IPS DF 4.7 (cell line): ENCODE results near the gene ZDHHC12.

Experiments used
- DNase-seq: peaks from one replicate; pipeline ENCODE4 v3.0.0-alpha.2; 2013; ENCODE audit warnings: low spot score; ENCODE audit errors: extremely low read depth

ZDHHC12 gene, protein sequence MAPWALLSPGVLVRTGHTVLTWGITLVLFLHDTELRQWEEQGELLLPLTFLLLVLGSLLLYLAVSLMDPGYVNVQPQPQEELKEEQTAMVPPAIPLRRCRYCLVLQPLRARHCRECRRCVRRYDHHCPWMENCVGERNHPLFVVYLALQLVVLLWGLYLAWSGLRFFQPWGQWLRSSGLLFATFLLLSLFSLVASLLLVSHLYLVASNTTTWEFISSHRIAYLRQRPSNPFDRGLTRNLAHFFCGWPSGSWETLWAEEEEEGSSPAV

DNA sequence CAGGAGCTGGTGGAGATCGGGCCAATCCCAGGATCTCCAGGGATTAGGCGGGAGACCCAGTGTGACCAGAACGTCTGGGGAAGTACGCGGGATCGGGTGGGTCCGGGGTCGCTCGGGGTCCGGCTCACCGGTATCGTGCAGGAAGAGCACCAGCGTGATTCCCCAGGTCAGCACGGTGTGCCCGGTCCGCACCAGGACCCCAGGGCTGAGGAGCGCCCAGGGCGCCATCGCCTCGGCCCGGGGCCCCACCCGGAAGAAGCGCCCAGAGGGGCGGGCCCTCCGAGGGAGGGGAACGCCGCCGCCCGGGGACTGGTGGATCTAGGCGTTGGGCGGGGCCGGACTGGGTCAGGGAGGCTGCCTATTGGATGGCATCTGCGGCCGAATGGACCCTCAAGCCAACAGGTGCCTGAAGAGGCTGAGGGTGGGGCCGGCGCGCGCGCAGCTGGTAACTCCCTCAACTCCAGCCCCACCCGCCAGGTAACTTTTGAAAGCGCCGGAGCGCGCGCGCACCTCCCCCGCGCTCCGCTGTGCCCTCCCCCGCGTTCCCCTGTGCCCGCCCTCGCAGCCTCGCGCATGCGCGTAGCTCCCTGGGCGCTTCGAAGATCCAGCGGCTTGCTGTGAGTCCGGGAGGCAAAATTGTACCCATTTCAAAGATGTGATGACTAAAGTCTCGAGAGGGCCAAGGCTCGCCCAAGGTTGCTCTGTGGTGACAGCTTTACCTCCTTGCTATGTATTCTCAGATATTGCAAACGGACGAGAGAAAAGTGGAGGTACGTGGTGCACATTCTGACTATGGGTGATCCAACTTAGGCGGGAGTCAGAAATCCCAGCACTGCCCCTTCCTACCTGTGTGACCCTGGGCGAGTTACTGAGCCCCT is at the start of gene ZDHHC12:
Gene ZDHHC12, minus strand, starts transcription at position 262 of the 878 bp plus-strand sequence. Its CDS starts 34 bp downstream, at position 228.
- DNase-seq, result peak; percentile 76

DNA sequence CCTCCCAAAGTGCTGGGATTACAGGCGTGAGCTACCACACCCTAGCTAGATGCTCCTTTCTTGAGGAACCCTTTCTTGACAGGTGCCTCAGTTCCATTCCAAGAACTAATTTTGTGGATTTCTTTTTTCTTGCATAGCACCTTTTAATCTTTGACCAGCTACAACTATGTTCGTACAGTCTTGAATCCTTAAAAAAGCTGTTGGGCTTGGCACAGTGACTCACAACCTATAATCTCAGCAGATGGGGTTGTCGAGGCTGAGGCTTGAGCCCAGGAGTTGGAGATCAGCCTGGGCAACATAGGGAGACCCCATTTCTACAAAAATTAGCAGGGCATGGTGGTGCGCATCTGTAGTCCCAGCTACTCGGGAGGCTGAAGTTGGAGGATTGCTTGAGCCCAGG is 49.1 kb upstream of the ZDHHC12 start:
- no peak for DNase-seq

DNA sequence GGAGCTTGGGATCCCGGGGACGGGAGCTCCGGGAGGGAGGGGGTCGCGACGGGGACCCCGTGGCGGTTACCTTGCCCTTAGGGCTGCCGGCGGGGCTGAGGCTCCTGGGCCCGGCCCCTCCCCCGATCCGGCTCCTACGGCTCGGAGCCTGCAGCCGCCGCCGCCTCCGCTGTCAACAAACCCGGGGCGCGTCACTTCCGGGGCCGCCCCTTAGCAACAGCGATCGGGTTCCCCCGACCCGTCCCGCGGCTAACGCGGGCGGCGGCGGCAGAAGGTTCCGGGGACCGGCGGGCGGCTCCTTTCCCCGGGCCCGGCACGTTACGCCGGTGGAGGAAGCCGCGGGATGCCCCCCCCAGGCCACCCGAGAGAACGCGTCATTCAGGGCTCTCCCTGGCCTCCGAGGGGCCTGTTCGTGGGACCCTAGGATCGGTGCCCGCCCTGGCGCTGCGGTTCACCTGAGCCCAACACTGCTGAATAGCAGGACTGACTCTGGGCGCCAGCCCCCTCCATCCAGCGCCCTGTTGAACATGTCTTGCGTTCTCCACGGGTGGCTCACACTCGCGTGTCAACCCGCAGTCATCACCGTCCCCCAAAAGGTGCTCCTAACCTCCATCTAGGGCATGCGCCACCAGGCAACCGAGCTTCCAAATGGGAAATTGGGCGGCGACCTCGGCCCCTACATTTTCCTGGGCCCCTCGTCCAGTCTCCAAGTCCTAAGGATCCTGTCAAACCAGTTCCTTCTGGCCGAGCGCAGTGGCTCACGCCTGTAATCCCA is 48.0 kb upstream of the ZDHHC12 start, which contains the start of gene ZER1:
Gene ZER1, minus strand, starts transcription at position 183 of the 775 bp plus-strand sequence. CDS start 16,362 bp downstream, outside the sequence.
- peak; percentile 14 for DNase-seq

DNA sequence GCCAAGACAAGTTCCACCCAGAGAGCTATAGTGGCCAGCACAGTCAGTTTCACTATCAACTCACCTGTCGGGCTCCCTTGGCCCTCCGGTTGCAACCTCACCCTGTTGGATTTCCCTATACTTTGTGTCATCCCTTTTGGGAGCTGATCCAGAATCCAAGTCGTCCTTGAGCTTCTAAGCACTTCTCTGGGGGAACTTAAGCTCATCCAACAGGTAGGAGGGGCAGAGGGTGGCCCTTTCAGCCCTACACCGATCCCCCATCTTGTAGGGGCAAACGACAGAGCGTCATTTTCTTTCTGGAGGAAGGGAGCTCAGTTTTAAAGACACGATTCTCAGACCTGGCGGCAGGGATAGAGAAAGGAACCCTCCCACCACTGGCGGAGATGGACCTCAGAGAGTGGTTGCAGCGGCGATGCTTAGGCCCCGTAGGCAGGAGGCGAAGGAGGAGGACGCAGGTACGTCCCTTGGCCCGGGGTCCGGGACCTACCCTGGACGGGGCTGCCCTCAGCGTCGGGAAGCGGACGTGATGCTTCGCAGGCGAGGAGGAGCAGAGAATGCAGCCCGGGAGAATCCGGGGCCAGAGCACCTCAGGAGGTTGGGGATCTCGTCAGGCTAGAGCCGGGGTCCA is 47.3 kb upstream of the ZDHHC12 start:
- DNase-seq, result no peak

DNA sequence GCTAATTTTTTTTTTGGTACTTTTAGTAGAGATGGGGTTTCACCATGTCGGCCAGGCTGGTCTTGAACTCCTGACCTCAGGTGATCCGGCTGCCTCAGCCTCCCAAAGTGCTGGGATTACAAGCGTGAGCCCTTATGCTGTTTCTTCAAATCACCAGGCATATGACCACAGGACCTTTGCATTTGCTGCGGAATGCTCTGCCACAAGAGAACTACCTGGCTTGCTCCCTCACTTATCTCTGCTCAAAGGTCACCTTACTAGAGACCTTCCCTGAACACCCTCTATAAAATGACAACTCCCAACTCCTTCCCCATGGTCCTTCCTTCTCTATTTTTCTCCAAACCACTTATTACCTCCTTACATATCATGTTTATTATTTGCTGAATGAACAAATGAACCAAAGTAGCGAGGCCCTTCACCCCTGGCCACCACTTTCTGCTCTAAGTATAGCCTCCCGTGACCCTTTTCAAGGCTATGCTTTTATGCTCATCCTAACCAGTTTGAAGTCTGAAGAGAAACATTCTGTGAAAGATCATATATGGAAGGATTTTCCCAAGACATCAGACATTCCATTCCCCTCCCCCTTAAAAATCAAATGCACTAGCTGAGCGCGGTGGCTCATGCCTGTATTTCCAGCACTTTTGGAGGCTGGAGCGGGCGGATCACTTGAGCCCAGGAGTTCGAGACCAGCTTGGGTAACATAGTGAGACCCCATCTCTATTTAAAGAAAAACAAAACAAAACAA is 46.5 kb upstream of the ZDHHC12 start:
- DNase-seq, result no peak

DNA sequence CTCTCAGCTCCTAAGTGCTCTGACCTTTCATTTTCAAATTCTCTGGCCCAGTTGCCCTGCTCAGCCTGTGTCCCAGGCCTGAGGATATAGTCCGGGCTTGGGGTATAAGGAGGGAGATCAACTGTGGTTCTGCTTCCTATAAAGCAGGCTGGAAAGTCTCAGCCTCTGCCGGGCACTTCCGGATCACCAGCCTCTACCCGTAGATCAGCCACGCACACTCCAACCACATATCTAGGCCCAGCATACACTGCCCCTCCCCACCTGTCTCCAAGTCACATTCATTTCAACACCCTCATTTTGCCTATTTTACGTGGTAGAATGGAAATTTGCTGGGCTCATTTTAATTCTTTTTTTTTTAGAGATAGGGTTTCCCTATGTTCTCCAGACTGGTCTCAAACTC is 44.7 kb upstream of the ZDHHC12 start:
- no peak for DNase-seq

DNA sequence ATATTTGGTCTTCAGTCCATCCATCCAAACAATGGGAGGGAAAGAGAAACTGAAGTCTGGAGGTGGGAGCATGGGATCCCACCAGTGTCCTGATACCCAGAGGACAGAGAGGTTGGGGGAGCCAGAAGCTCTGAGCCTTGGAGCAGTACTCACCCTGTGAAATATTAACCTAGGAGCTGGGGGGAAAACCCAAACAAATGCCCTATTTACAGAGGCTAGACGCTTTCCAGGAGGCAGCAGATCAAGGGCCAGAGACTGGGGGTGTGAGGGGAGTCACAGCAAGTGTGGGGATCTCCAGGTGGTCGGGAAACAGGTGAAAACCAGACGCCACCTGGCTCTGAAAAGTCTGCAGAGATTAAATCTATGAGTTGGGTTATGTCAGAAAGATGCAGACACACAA is 41.6 kb upstream of the ZDHHC12 start:
- DNase-seq, result no peak

DNA sequence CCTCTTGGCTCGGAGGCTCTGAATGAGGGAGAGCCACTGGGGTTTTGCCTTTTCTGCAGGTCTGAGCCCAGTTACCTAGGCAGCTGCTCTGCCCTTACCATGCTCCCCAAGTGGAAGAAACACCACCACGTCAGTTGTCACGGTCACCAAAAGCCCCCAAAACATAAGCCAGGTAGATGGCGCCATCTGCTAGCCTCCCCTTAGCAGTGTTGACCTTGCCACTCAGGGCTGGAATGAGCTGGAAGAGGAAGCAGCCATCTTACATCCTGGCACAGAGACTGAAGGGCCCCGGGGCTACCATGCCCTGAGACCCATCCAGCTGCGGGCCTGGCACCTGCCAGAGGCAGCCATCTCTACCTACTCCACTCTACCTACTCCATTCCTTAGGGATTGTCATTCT is 40.4 kb upstream of the ZDHHC12 start:
- peak; percentile 28 for DNase-seq

DNA sequence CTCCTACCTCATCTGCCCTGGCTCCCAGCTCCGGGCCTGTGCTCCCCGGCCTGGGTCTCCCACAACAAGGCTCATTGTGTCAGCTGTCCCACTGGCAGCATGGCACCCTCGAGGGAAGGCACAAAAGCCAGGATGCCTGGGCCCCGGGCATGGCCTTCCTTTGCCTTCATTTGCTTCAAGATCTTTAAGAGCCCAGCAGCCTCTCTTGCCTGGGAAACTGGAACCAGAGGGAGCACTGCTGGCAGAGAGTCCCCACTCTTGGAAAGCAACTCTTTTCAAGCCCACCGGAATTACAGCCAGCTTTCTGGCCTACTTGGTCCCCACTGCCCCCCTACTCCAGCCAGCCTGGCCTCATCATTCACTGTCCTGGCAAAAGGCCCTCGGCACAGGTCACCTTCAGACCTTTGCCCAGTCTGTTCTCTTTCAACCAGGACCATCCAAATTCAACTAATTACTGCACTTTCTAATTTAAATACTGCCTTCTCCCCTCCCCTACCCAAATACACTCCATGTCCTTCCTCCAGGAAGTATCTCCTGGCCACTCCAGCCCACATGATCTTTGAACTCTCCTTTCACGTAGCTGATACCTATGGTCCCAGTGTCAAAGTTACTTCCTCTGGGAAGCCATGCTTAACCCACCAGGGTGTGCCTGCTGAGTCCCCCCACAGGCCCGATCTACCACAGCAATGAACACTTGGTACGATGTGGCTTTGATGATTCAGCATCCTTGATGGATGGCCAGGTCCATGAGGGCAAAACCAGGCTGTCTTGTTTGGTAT is 38.9 kb upstream of the ZDHHC12 start:
- no peak for DNase-seq

DNA sequence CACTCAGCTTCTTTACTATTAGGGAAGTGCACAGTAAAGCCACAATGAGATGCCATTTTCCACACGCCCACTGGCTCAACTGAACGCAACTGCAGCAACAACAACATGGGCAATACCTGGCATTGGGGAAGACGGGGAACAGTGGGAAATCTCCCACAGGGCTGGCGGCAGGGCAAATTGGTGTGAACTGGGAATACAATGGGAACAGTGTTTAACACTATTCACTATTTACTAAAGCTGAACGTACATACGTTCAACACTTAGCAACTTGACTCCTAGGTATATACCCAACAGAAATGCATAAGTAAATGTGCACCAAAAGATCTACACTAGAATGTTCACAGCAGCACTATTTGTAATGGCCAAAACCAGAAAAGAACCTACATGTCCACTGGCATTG is 33.7 kb upstream of the ZDHHC12 start:
- DNase-seq, result no peak

DNA sequence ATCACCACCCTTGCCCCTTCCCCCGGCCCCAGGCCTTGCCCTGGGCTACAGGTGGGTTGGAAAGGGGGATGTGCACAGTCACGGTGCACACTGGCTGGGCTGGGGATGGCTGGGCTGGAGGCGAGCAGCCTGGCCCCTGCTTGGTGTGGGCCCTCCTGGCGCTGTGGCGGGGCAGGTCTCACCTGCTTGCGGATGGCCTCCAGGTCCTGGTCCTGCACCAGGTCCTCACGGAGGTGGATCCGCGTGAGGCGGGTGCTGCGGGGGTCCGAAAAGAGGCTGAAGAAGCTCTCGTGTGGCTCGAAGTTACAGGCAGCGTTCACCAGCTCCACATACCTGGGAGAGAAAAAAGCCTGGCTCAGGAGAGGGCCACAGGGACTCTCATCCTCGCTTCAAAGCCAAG is 29.7 kb upstream of the ZDHHC12 start:
- DNase-seq, result no peak

DNA sequence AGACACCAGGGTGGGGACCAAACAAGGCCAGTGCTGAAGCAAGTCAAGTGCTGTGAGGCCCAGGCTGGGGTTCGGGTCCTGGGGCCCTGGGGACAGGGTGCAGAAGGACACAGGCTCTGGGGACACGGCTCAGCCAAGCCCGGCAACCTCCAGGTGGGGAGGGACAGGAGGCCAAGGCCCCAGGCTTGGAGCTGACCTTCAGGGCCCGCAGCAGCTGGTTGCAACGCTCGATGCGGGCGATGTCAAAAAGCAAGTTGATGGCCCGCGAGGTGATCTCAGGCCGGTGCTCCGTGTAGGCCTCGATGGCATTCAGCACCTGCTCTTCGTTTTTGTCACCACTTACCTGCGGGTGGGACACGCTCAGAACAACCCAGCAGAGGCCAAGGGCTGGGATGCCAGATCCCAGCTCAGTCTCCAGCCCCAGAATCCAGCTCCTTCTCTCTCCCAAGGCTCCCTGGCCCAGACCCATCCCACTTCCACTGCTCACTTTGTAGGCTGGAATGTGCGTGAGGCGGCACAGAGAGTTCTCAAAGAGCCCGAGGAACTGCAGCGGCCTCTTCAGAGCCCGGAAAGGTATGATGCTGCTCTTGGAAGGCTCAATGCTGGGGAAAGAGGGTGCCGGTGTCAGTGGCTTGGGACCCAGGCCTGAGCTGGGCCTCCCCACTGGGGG is 27.1 kb upstream of the ZDHHC12 start:
- DNase-seq, result no peak

DNA sequence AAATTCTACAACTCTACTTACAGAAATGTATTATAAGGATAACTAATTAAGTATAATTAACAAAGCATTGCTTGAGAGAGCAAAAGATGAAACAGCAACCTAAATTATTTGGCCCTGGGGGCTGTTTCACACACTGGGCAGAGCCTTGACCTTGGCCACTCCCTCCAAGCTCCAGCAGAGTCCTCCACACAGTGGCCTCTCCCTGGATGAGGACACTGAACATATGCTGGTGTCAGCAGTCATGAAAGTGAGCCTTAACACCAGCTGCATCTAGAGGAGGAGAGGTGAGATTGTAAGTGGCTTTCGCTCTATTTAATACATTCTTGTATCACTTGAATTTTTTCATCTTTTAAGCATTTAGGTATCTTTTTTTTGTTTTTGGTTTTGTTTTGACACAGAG is 23.3 kb upstream of the ZDHHC12 start:
- no peak for DNase-seq

DNA sequence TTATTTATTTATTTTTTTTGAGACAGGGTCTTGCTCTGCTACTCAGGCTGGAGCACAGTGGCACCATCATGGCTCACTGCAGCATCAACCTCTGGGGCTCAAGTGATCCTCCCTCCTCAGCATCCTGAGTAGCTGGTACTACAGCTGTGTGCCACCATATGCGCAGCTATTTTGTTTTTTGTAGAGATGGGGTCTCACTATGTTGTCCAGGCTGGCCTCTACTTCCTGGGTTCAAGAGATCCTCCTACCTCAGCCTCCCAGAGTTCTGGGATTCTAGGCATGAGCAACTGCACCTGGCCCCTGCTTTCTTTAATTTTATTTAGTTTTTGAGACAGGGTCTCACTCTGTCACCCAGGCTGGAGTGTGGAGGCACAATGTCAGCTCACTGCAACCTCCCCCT is 19.5 kb upstream of the ZDHHC12 start:
- DNase-seq, result no peak

DNA sequence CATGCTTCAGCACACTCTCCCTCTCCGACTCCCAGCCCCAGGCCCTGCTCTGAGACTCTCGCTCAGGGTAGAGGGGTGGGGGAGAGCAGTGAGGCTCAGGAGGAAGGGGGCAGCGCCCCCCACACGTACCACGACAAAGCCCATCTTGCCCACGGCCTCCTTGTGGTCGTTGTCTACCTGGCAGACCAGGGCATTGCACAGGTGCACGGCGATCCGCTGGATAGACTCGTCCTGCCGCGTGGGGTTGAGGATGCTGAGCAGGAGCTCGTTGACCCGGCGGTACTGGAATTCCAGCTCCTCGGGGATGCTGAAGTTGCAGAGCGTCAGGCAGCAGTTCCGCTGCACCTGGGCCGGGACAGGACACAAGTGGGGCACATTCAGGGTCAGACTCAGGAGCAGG is 18.5 kb upstream of the ZDHHC12 start:
- DNase-seq, result no peak

DNA sequence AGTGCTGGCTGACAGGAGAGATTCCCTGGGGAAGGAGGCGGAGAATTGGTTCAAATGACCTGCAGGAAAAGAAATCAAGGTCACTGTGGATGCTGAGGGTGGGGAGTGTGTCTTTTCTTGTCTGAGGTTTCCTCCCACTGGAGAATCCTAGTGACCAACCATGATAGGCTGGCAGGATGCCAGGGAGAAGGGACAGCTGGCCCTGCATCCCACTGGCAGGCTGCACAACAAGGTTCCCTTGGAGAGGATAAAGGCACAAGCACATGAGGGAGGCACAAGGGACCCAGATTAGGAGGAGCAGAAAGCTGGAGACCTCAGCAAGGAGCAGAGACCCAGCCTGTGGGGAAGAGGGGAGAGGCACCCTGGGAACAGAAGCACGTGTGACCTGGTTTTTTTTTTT is 11.4 kb upstream of the ZDHHC12 start:
- DNase-seq, result no peak

DNA sequence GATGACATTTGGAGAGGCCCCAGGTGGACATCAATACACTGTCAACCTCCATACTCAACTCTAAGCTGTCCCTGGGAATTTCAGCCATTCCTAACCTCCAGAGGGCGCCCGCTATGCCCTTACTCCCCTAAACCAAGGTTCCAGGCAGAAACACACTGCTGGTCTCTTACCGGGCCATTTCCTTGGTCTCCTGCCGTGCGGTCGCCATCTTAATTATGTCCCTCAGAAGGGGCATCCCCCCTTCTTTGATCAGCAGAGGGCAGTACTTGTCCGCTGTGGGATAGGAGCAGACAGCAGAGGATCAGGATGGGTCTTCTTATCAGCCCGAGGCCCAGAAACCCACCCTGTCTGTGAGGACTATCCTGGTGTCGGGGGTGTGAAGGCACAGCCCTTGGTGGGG is 9.3 kb upstream of the ZDHHC12 start:
- DNase-seq, result peak; percentile 90

DNA sequence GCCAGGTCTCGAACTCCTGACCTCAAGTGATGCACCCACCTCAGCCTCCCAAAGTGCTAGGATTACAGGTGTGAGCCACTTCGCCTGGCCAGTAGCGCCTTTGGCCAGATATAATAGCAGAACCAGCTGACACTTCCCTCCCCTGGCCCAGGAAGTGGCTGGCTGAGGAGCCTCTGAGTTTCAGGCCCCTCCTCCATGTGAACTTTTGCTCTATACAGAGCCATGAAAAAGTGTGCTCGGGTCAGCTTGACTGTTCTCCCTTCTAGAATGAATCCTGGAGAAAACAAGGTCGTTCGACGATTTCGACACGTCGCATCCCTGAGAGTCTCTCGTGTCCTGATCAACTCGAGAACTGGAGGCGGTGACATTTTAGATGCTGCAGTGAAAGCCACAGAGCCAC is 8.6 kb upstream of the ZDHHC12 start:
- DNase-seq, result no peak

DNA sequence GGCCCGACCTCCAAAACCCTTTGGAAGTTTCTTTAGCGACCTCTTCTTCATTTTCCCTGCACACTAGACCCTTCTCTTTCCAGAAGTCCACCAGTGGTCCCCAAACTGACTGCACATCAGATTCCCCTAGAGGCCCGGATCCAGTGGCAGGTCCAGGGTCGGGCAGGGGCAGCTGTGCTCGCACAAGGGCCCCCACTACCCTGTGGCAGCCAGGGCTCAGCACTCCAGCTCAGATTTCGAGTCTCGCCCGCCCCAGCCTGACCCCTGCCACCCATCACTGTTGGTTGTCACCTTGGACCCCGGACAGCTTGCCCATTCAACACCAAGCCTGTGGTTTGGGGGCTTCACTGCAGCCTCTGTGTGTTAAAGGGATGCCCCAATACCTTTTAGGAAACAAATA is 7.8 kb upstream of the ZDHHC12 start:
- no peak for DNase-seq
